Kasumi-1 (cell line): Measurements from ENCODE around the gene RS1.

Experiments
- DNase-seq, 2 experiments: peaks; one replicate each; lab custom pipeline; 2025; lab: John Stamatoyannopoulos, UW

The RS1 gene

DNA sequence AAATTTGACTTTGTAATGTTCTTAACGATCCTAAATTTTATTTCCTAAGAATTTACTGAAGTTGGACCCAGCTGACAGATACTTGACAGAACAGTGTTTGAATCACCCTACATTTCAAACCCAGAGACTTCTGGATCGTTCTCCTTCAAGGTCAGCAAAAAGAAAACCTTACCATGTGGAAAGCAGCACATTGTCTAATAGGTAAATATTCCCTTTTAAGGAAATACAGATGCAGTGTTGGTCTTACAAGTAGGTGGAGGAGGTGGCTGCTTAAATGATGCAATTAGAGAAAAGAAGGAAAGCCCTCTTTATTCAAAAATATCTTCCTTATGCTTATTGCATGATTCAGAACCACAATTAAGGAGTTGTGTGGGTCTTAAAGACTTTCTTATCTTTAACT is 73.5 kb downstream of the RS1 start:
- DNase-seq, result no peak

DNA sequence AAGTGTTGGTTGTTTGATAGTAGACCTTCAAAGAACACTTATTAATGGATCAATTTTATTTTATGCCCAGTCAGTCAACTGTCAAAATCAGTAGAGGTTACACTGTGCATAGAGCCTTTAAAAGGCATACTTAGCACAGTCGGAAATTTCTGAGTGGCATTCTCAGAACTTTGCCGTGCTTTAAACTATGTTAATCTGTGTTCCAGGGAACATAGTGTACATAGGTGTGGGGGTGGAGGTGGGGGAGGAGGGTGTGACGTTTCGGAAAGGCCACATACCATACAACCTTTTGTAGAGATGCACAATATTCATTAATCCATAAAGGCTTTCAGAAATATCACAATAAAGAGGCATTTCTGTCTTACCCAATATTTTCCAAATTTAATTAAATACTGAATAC is 75.8 kb downstream of the RS1 start:
- no peak for DNase-seq

DNA sequence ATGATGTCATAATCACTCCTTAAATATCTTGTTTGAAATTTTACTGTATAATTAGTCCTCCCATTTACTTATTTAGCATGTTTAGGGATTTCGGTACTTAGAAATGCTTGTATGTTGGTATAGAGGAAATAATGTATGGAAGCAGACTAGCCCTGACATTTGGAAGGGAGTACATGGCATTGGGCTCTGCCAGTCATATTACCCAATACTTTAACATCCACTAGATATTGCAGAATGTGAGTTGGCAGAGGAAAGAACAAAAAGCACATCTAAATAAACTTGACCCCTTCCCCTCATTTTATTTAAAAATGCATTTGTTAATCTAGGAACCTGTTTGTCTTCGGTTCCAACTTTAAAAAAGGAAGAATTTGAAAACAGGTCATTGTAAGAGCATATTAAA is 77.8 kb downstream of the RS1 start:
- DNase-seq, result no peak

GRCh38 chrX:18591834-18592233 is 80.1 kb downstream of the RS1 start:
- no peak for DNase-seq
